Head of caudate nucleus (tissue), 42 donors: ENCODE results near the gene PAXX.
"Not testable (repeated sequence)": the region's sequence is repeated elsewhere in the genome, so short reads cannot be mapped to it uniquely, and the experiment has no call there.

Experiments
- DNase-seq, 42 donors: peaks; one replicate each; pipeline versions ENCODE4 v3.0.0 to v3.0.0-alpha.2; 2020 to 2021; ENCODE audit warnings: mixed read lengths in 7 of 42
- intact Hi-C: fragments of 100-400 bp; cut with DNase I; formaldehyde crosslinking; loops from one replicate; pipeline ENCODE4 v1.15.0; 2022

The PAXX gene

GRCh38 chr9:137021979-137022661 is 29.9 kb downstream of the PAXX start:
- DNase-seq, result peak; percentile 60 to 97 (median 89)
- intact Hi-C loops, result no loop called here

GRCh38 chr9:137022662-137023008 is 30.4 kb downstream of the PAXX start:
- intact Hi-C loops, result no loop called here
- DNase-seq, result no peak

- peak in 3 of 42 donors; percentile 31 to 42 (median 35) for DNase-seq
- intact Hi-C loops, result no loop called here
Measured at GRCh38 chr9:137023157-137023556, 30.9 kb downstream of the PAXX start.

- intact Hi-C loops, result no loop called here
- peak in 40 of 42 donors; percentile 36 to 92 (median 70) for DNase-seq
Measured at GRCh38 chr9:137023583-137023991, 31.4 kb downstream of the PAXX start.

GRCh38 chr9:137025517-137025966 is 33.3 kb downstream of the PAXX start:
- peak; percentile 94 to 100 (median 99) for DNase-seq
- intact Hi-C loops, result no loop called here

- intact Hi-C loops, result no loop called here
- peak in 1 of 42 donors; percentile 40 for DNase-seq
Measured at GRCh38 chr9:137026384-137026783, 34.2 kb downstream of the PAXX start.

- intact Hi-C loops, result no loop called here
Measured at GRCh38 chr9:137026828-137027227, 34.6 kb downstream of the PAXX start.

GRCh38 chr9:137027369-137028262 is 35.4 kb downstream of the PAXX start, which contains the start of gene ABCA2:
TSS of gene ABCA2 (minus strand) at chr9:137028237. CDS start at chr9:137028140, 97 bp downstream.
- peak in 2 of 42 donors; percentile 19 to 53 for DNase-seq
- intact Hi-C loops, result no loop called here

More at GRCh38 chr9:137026828-137027227, 34.6 kb downstream of the PAXX start:
- peak in 6 of 42 donors; percentile 16 to 58 (median 40) for DNase-seq

- peak; percentile 53 to 90 (median 81) for DNase-seq
- intact Hi-C loops, result no loop called here
Measured at GRCh38 chr9:137028263-137029057, 36.2 kb downstream of the PAXX start.

- DNase-seq, result peak; percentile 69 to 95 (median 87)
- intact Hi-C loops, result no loop called here
Measured at GRCh38 chr9:137029058-137029936, 37.1 kb downstream of the PAXX start.

GRCh38 chr9:137030006-137030405 is 37.8 kb downstream of the PAXX start:
- intact Hi-C loops, result no loop called here
- DNase-seq, result no peak

- intact Hi-C loops, result no loop called here
- DNase-seq, result peak in 1 of 42 donors; percentile 42
Measured at GRCh38 chr9:137030538-137031527, 38.6 kb downstream of the PAXX start.

GRCh38 chr9:137031904-137032640 is 39.9 kb downstream of the PAXX start, which contains the start of gene FUT7:
TSS of gene FUT7 (minus strand) at chr9:137032088. CDS start at chr9:137031991, 97 bp downstream.
- intact Hi-C loops, result no loop called here

GRCh38 chr9:137032858-137033257 is 40.6 kb downstream of the PAXX start:
- intact Hi-C loops, result no loop called here
- no peak for DNase-seq

More at GRCh38 chr9:137031904-137032640, 39.9 kb downstream of the PAXX start, which contains the start of gene FUT7:
- no peak for DNase-seq

GRCh38 chr9:137033481-137033880 is 41.3 kb downstream of the PAXX start:
- intact Hi-C loops, DNase-seq: not testable (repeated sequence)
